ENCODE results near the gene DNAJB14. TPM values are rescaled to one million over a fixed set of nuclear protein-coding genes. Genes with fewer than 3 reads are reported as not detected.

DNAJB14 gene
- total RNA-seq, 1 experiment from 2014 or later: 41.5 TPM

GRCh38 chr4:99966692-99967091, 20.3 kb upstream of the DNAJB14 start:
- no peak overlapping the region for H3K4me3 ChIP-seq (ENCODE audit: low read depth in 2 of 2, low read length in 2 of 2)
- ATAC-seq: no peak
- no peaks in the 10 kb centered on the region for H3K9me3 ChIP-seq (ENCODE audit: control insufficient read depth, insufficient read depth, low read depth, low read length)
- in situ Hi-C loops (cut with HindIII; ENCODE audit: low pct_unique_long_range_greater_than_20kb, low sequenced_read_pairs) (no loop called here), intact Hi-C loops (cut with micrococcal nuclease; ENCODE audit: unreplicated experiment) (no loop called here)
- no peak for DNase-seq (ENCODE audit: low read depth, low spot score)
- no TSS peak for BruUV-seq (replicated peaks)
- TF ChIP-seq REST (IDR thresholded peaks at IDR 0.05; ENCODE audit: insufficient read depth in 1 of 2, low read depth in 2 of 2, low read length in 1 of 2) (no peak), CTCF (IDR thresholded peaks at IDR 0.05) (no peak), TCF7L2 (IDR thresholded peaks at IDR 0.05; ENCODE audit: low read depth, low read length) (no peak), SIN3A (IDR thresholded peaks at IDR 0.05; ENCODE audit: borderline replicate concordance, insufficient read depth, low read depth, low read length) (no peak), POLR2AphosphoS5 (IDR thresholded peaks at IDR 0.05; ENCODE audit: low read depth, low read length) (no peak)
- H3K27ac ChIP-seq (ENCODE audit: low read length): no peak overlapping the region
- no peaks in the 10 kb centered on the region; the same call in 1 of the 2 replicates for H3K36me3 ChIP-seq (ENCODE audit: control insufficient read depth, insufficient read depth, low read length)
- H3K27me3 ChIP-seq (ENCODE audit: control insufficient read depth, insufficient read depth, low read length): no peaks in the 10 kb centered on the region
- H3K4me1 ChIP-seq (ENCODE audit: control insufficient read depth, insufficient read depth, low read length): no peaks in the 10 kb centered on the region
- CTCF ChIA-PET: no interaction called here
- POLR2A ChIA-PET: no interaction called here

GRCh38 chr4:99965674-99966350, 19.4 kb upstream of the DNAJB14 start:
- in situ Hi-C loops (cut with HindIII; ENCODE audit: low pct_unique_long_range_greater_than_20kb, low sequenced_read_pairs) (no loop called here), intact Hi-C loops (cut with micrococcal nuclease; ENCODE audit: unreplicated experiment) (no loop called here)
- no peaks in the 10 kb centered on the region for H3K4me1 ChIP-seq (ENCODE audit: control insufficient read depth, insufficient read depth, low read length)
- no peak overlapping the region for H3K27ac ChIP-seq (ENCODE audit: low read length)
- ChIA-PET CTCF (no interaction called here), POLR2A (no interaction called here)
- DNase-seq (ENCODE audit: low read depth, low spot score) (no peak), ATAC-seq (no peak)
- no TSS peak for BruUV-seq (replicated peaks)
- TF ChIP-seq CTCF (IDR thresholded peaks at IDR 0.05): no peak
- no peak for TF ChIP-seq SIN3A (IDR thresholded peaks at IDR 0.05; ENCODE audit: borderline replicate concordance, insufficient read depth, low read depth, low read length)
- TF ChIP-seq POLR2AphosphoS5 (IDR thresholded peaks at IDR 0.05; ENCODE audit: low read depth, low read length): no peak
- TF ChIP-seq TCF7L2 (IDR thresholded peaks at IDR 0.05; ENCODE audit: low read depth, low read length): no peak
- TF ChIP-seq REST (IDR thresholded peaks at IDR 0.05; ENCODE audit: insufficient read depth in 1 of 2, low read depth in 2 of 2, low read length in 1 of 2): no peak
- no peaks in the 10 kb centered on the region; the same call in 1 of the 2 replicates for H3K36me3 ChIP-seq (ENCODE audit: control insufficient read depth, insufficient read depth, low read length)
- no peaks in the 10 kb centered on the region for H3K9me3 ChIP-seq (ENCODE audit: control insufficient read depth, insufficient read depth, low read depth, low read length)
- H3K27me3 ChIP-seq (ENCODE audit: control insufficient read depth, insufficient read depth, low read length): no peaks in the 10 kb centered on the region
- no peak overlapping the region for H3K4me3 ChIP-seq (ENCODE audit: low read depth in 2 of 2, low read length in 2 of 2)

Measured in Panc1 (cell line).